GM23248 (cell line): ENCODE measurements around the gene QRICH1. TPM values are rescaled to one million over a fixed set of nuclear protein-coding genes. Genes with fewer than 3 reads are reported as not detected.
A peak's percentile ranks its signal among the peaks of the same experiment; 100 is the strongest.

Experiments used
- DNase-seq: peaks from one replicate; pipeline ENCODE4 v3.0.0-alpha.2; 2015
- H2AFZ ChIP-seq: fragments of 200-600 bp; sonication (generic); 2 replicates; pipeline ENCODE4 v1.6.1; 2016; ENCODE audit warnings: antibody characterized with exemption
- H3F3A ChIP-seq: fragments of 200-600 bp; sonication (generic); 2 replicates; pipeline ENCODE4 v1.6.1; 2016; ENCODE audit warnings: mild to moderate bottlenecking, antibody characterized with exemption, mixed run types; ENCODE audit not compliant: insufficient read depth
- H3K27ac ChIP-seq: fragments of 200-600 bp; sonication (generic); 2 replicates; pipeline ENCODE4 v1.5.1; 2016; ENCODE audit warnings: mild to moderate bottlenecking
- H3K27me3 ChIP-seq: fragments of 200-600 bp; sonication (generic); replicated peaks from 2 replicates; pipeline ENCODE4 v1.6.1; 2016; ENCODE audit warnings: mild to moderate bottlenecking; ENCODE audit not compliant: insufficient read depth
- H3K36me3 ChIP-seq: fragments of 200-600 bp; sonication (generic); 2 replicates; pipeline ENCODE4 v1.6.1; 2016; ENCODE audit warnings: low read depth, mild to moderate bottlenecking
- H3K4me1 ChIP-seq: fragments of 200-600 bp; sonication (generic); 2 replicates; pipeline ENCODE4 v1.6.1; 2016; ENCODE audit warnings: mild to moderate bottlenecking; ENCODE audit not compliant: insufficient read depth
- H3K4me2 ChIP-seq: fragments of 200-600 bp; sonication (generic); one replicate; pipeline ENCODE4 v1.6.1; 2016; ENCODE audit warnings: mild to moderate bottlenecking; ENCODE audit not compliant: unreplicated experiment
- H3K4me3 ChIP-seq: fragments of 200-600 bp; sonication (generic); 2 replicates; pipeline ENCODE4 v1.5.1; 2016; ENCODE audit warnings: mild to moderate bottlenecking
- H3K79me2 ChIP-seq: fragments of 200-600 bp; sonication (generic); 2 replicates; pipeline ENCODE4 v1.6.1; 2016; ENCODE audit warnings: mild to moderate bottlenecking; ENCODE audit not compliant: insufficient read depth
- H3K9ac ChIP-seq: fragments of 200-600 bp; sonication (generic); 2 replicates; pipeline ENCODE4 v1.6.1; 2016; ENCODE audit warnings: mild to moderate bottlenecking
- H3K9me2 ChIP-seq: fragments of 200-600 bp; sonication (generic); 2 replicates; pipeline ENCODE4 v1.6.1; 2016; ENCODE audit warnings: mixed run types, mild to moderate bottlenecking, moderate library complexity; ENCODE audit not compliant: insufficient read depth
- H3K9me3 ChIP-seq: fragments of 200-600 bp; sonication (generic); one replicate; pipeline ENCODE4 v1.6.1; 2017; ENCODE audit warnings: low read depth
- H4K20me1 ChIP-seq: fragments of 200-600 bp; sonication (generic); 2 replicates; pipeline ENCODE4 v1.6.0; 2016; ENCODE audit not compliant: insufficient read depth
- EZH2 ChIP-seq: fragments of 200-600 bp; sonication (generic); IDR thresholded peaks from 2 replicates; pipeline ENCODE4 v1.6.1; 2018; ENCODE audit warnings: antibody characterized with exemption, mild to moderate bottlenecking; ENCODE audit not compliant: insufficient read depth, poor library complexity, severe bottlenecking
- EZH2phosphoT487 ChIP-seq: fragments of 200-600 bp; sonication (generic); IDR thresholded peaks from 2 replicates; pipeline ENCODE4 v1.6.1; 2018; ENCODE audit warnings: antibody characterized with exemption, moderate library complexity, mild to moderate bottlenecking, low read depth; ENCODE audit not compliant: insufficient read depth
- WGBS, 2 experiments: methylation state at CpG; one replicate each; pipeline ENCODE4 v1.1.6; 2015 to 2017; ENCODE audit warnings: low lambda C conversion rate in 2 of 2, low coverage in 1 of 2; ENCODE audit errors: missing lambda C conversion rate in 2 of 2; 5-methylcytosine and 5-hydroxymethylcytosine counted together
- in situ Hi-C: fragments of 300-500 bp; cut with MboI; formaldehyde crosslinking; loops from 2 replicates; pipeline ENCODE4 v1.15.0; 2020
- polyA plus RNA-seq: library from polyadenylated mRNA; unstranded; fragments of >200 nt; fragmentation: Nextera tagmentation; extraction: Ambion mirVana; gene quantifications from 2 replicates; pipeline ENCODE4 v1.2.1, GENCODE V29; 2016
- total RNA-seq: library from RNA; depleted of rRNA; stranded (reverse); fragments of >200 nt; shearing (Covaris generic); gene quantifications from 2 replicates; pipeline ENCODE4 v1.2.3, GENCODE V29; 2014

The QRICH1 gene
- total and polyA plus RNA-seq, 2 experiments from 2014 or later, result 29.0 to 107 TPM

DNA sequence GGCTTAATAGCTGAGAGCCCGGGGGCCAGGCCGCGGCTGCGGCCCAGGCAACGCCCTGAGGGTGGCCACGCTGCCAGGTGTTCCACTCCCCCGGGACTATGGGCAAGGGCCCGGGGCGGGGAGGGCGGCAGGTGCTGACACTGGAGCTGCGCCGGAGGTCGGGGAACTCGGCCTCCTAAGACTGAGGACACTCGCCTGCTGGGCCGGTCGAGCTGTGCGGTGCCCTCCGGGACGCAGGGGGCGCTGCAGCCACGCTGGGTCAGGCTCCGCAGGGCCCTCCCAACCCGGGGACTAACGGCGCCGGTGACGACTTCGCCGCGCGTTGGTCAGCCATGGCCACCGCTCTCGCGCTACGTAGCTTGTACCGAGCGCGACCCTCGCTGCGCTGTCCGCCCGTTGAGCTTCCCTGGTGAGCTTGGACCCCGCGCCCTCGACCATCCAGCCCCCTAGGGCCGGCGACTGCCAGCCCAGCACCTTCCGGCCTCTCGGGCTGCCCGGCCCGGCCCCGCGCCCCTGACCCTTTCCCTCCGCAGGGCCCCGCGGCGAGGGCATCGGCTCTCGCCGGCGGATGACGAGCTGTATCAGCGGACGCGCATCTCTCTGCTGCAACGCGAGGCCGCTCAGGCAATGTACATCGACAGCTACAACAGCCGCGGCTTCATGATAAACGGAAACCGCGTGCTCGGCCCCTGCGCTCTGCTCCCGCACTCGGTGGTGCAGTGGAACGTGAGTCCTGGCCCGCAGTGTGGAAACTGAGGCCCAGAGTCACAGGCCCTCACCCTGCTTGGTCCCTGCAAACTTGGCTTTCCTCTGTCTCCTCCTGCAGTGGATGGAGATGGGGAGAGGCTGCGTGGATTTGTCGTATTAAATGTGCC, 71.8 kb downstream of the QRICH1 start, which contains the start of gene NDUFAF3:
Gene NDUFAF3, plus strand, starts transcription at position 309 of the 875 bp plus-strand sequence. Its CDS starts 24 bp downstream, at position 333.
- Histone ChIP-seq H3K79me2 (peaks cover 76% of the 10 kb centered on the region), H2AFZ (peak within 1 kb of the TSS; percentile 79), H4K20me1 (no peaks in the 10 kb centered on the region), H3K27ac (peak within 1 kb of the TSS; percentile 99), H3K27me3 (no peaks in the 10 kb centered on the region), H3K4me3 (peak within 1 kb of the TSS; percentile 84), H3K9me3 (no peaks in the 10 kb centered on the region), H3K9me2 (no peaks in the 10 kb centered on the region), H3K4me2 (peak within 1 kb of the TSS; percentile 87), H3K4me1 (peaks cover 6% of the 10 kb centered on the region), H3K36me3 (peaks cover 14% of the 10 kb centered on the region), H3F3A (peaks cover 40% of the 10 kb centered on the region), H3K9ac (peak within 1 kb of the TSS; percentile 96)
- DNase-seq, result peak; percentile 97
- in situ Hi-C loops, result no loop called here
- TF ChIP-seq EZH2phosphoT487, result no peak
- TF ChIP-seq EZH2, result no peak
- WGBS, 2 experiments, result 1% methylated on average over 64 to 70 of the region's 83 CpGs

DNA sequence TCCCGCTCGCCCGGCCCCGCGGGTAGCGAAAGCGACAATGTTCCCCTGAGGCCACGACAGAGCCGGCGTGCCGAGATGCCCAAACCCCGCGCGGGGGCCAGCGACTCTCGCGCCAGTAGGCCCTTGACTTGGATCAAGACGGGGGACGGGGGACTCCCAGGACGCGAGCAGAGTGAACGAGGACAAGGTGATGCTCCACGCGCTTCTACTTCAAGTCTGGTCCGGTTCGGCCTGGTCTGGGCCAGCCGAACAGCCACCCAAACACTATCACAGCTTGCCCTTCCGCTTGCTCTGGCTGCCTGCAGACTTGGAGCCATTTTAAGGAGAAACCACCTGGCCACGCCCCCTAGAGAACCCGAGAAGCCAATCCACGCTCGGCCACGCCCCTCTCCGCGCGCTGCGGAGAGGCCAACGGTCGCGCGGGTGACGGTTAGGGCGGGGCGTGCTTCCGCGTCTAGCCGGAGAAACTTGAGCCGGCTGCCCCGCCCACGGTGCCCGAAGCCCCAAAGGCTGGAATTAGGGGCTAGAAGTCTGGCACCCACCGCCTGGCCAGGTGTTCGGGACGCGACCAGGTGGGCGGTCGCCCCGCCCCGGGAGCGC, 72.6 kb downstream of the QRICH1 start:
- Histone ChIP-seq H3K4me2 (peak overlapping the region; percentile 87), H3K27ac (peak overlapping the region; percentile 99), H3K79me2 (peaks cover 73% of the 10 kb centered on the region), H3F3A (peaks cover 39% of the 10 kb centered on the region), H3K27me3 (no peaks in the 10 kb centered on the region), H4K20me1 (no peaks in the 10 kb centered on the region), H3K9me2 (no peaks in the 10 kb centered on the region), H3K4me1 (peaks cover 5% of the 10 kb centered on the region; the same call in 1 of the 2 replicates), H3K36me3 (peaks cover 14% of the 10 kb centered on the region), H3K9ac (peak overlapping the region; percentile 96), H2AFZ (peak overlapping the region; percentile 79), H3K4me3 (peak overlapping the region; percentile 84), H3K9me3 (no peaks in the 10 kb centered on the region)
- 1% methylated on average over 47 to 58 of the region's 60 CpGs for WGBS, 2 experiments
- peak; percentile 100 for DNase-seq
- in situ Hi-C loops, result no loop called here
- TF ChIP-seq EZH2phosphoT487 (no peak), EZH2 (no peak)

DNA sequence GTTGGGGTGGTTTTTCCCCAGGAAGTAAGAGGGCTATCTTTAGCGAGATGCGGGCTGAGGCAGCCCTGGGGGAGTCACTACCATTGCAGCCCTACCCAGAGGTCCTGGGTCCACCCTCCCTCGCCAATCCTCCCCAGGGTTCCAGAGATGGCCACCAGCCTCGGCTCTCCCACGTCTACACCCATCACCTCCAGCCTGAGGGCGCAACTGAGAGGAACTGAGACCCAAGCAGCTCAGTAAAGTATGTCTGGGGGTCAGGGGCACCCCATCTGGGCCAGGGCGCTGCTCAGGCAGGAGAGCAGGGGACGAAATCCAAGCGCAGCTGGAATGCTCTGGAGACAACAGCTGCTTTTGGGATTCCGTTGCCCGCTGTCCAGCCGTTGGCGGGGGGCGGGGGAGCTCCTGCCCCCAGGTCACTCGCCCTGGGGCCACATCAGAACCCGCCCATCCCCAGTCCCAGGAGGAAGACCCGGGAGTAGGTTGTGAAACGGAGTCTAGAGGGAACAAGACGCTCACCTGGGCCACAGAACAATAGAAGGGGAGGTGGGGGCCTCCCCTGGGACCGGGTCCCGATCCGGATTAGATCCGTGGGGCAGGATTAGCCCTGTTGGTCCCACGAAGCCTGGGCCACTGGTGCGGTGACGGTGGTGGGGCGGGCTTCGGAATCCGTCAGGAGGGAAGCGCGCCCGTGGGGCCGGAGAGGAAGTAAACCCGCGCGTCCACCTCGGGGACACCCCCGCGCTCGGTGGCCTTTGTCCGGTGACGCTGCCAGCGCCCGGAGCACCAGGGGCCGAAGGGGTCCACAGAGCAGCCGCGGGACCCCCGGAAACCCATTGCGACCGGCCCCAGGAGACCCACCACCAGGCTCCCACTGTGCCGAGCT, 73.3 kb downstream of the QRICH1 start:
- Histone ChIP-seq H2AFZ (peak overlapping the region; percentile 28), H3F3A (peaks cover 40% of the 10 kb centered on the region), H4K20me1 (no peaks in the 10 kb centered on the region), H3K36me3 (peaks cover 15% of the 10 kb centered on the region), H3K4me2 (peak overlapping the region; percentile 87), H3K9me3 (no peaks in the 10 kb centered on the region), H3K79me2 (peaks cover 66% of the 10 kb centered on the region), H3K4me1 (peaks cover 5% of the 10 kb centered on the region; the same call in 1 of the 2 replicates), H3K27ac (peak overlapping the region; percentile 99), H3K27me3 (no peaks in the 10 kb centered on the region), H3K9ac (peak overlapping the region; percentile 96), H3K9me2 (no peaks in the 10 kb centered on the region), H3K4me3 (peak overlapping the region; percentile 84)
- in situ Hi-C loops, result no loop called here
- DNase-seq, result peak; percentile 67
- WGBS, 2 experiments, result 2 to 4% methylated on average over 30 to 41 of the region's 51 CpGs
- TF ChIP-seq EZH2 (no peak), EZH2phosphoT487 (no peak)

DNA sequence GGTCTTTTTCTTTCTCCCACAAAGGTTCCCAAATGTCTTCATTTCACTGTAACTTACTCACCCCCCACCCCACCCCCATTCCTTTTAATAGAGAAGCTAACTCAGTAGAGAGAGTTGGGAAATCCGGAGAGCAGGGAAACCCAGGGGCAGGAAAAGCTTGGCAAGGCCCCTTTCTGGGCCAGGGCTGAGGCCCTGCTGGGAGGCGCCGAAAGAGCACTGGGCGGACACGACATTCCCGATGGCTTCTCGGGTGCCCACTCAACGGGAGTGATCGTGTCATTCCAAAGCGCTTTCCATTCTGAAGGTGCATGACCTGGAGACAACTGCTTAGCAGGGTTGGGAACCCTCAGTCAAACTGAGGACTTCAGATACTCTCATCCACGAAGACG, 73.9 kb downstream of the QRICH1 start:
- Histone ChIP-seq H3K4me2 (peak overlapping the region; percentile 87), H3K4me1 (peaks cover 5% of the 10 kb centered on the region; the same call in 1 of the 2 replicates), H3K27ac (peak overlapping the region; percentile 99), H3K9me2 (no peaks in the 10 kb centered on the region), H3K27me3 (no peaks in the 10 kb centered on the region), H3K9ac (peak overlapping the region; percentile 96), H3K4me3 (peak overlapping the region; percentile 84), H3K36me3 (peaks cover 18% of the 10 kb centered on the region), H2AFZ (peak overlapping the region; percentile 28; the same call in 1 of the 2 replicates), H4K20me1 (no peaks in the 10 kb centered on the region), H3F3A (peaks cover 40% of the 10 kb centered on the region), H3K9me3 (no peaks in the 10 kb centered on the region), H3K79me2 (peaks cover 59% of the 10 kb centered on the region)
- 52 to 62% methylated on average over 10 to 12 of the region's 12 CpGs for WGBS, 2 experiments
- in situ Hi-C loops, result no loop called here
- peak; percentile 64 for DNase-seq
- TF ChIP-seq EZH2 (no peak), EZH2phosphoT487 (no peak)
